K562 (cell line): Measurements from ENCODE around the gene DCAF6. TPM values are rescaled to one million over a fixed set of nuclear protein-coding genes. Genes with fewer than 3 reads are reported as not detected.

Experiments used
- ATAC-seq: fragments of 200-7000 bp; cut with Tn5 transposase; 3 replicates; pipeline ENCODE4 v1.9.1; 2020; ENCODE audit warnings: moderate library complexity
- BruUV-seq: library from RNA; stranded (reverse); fragments of 400-500 nt; replicated peaks from 2 replicates; lab custom pipeline; 2021; lab: Mats Ljungman, UMichigan
- CTCF ChIA-PET: fragments of 300-600 bp; formaldehyde crosslinking; extraction: SDS; loops from one replicate; lab custom pipeline; 2021; ENCODE audit warnings: low intra/inter-chr PET ratio; lab: Yijun Ruan, JAX
- POLR2A ChIA-PET: fragments of 300-600, 350-650 bp; sonication (Branson Sonifier 250); formaldehyde crosslinking; extraction: SDS; loops from one replicate; lab custom pipeline; 2021; ENCODE audit warnings: antibody characterized with exemption, inconsistent platforms; lab: Yijun Ruan, JAX
- DNase-seq, 4 experiments: peaks; one replicate each; pipeline versions ENCODE4 v3.0.0 to v3.0.0-alpha.2; 2011 to 2018; ENCODE audit warnings: low spot score in 3 of 4, mixed read lengths in 3 of 4; ENCODE audit errors: extremely low read depth in 1 of 4
- FAIRE-seq: peaks from 2 replicates; lab custom pipeline; 2011; peaks lifted over from hg19 to GRCh38; lab: Jason Lieb, UNC
- H2AFZ ChIP-seq: 2 replicates; pipeline ENCODE4 v1.6.0; 2011; ENCODE audit warnings: low read depth, low read length, control low read depth, inconsistent platforms
- H3K27ac ChIP-seq: fragments of 200-600 bp; 3 replicates; pipeline ENCODE4 v1.8.0; 2011; ENCODE audit warnings: low read depth, mild to moderate bottlenecking, control low read depth, inconsistent platforms, low read length, moderate library complexity, mixed read lengths; ENCODE audit errors: extremely low read depth
- H3K27me3 ChIP-seq, 2 experiments: fragments of 300-600 bp in 1 of 2; 2 replicates in 1 of 2; 3 replicates in 1 of 2; pipeline versions ENCODE4 v1.6.0 to v1.8.0; 2011; ENCODE audit warnings: inconsistent platforms in 2 of 2, low read length in 2 of 2, mild to moderate bottlenecking in 1 of 2, mixed read lengths in 1 of 2, moderate library complexity in 1 of 2; ENCODE audit not compliant: control insufficient read depth in 2 of 2, insufficient read depth in 2 of 2
- H3K36me3 ChIP-seq: fragments of 300-600 bp; 3 replicates; pipeline ENCODE4 v1.8.0; 2011; ENCODE audit warnings: mild to moderate bottlenecking, low read length, inconsistent platforms; ENCODE audit not compliant: control insufficient read depth, insufficient read depth
- H3K4me1 ChIP-seq, 2 experiments: fragments of 200-600 bp in 1 of 2; replicated peaks in 1 of 2; 2 replicates in 1 of 2; 3 replicates in 1 of 2; pipeline versions ENCODE4 v1.5.1 to v1.8.0; 2011; ENCODE audit warnings: inconsistent platforms in 2 of 2, low read length in 2 of 2, mild to moderate bottlenecking in 1 of 2, mixed read lengths in 1 of 2, moderate library complexity in 1 of 2; ENCODE audit not compliant: control insufficient read depth in 2 of 2, insufficient read depth in 2 of 2
- H3K4me2 ChIP-seq: 2 replicates; pipeline ENCODE4 v1.6.1; 2011; ENCODE audit warnings: low read length, control low read depth, inconsistent platforms, mixed read lengths; ENCODE audit not compliant: insufficient read depth
- H3K4me3 ChIP-seq: fragments of 200-600 bp; sonication (generic), shearing (Covaris generic); 2 replicates; pipeline ENCODE4 v1.5.1; 2016; ENCODE audit warnings: control low read depth, inconsistent platforms
- H3K79me2 ChIP-seq: fragments of 200-600 bp; 3 replicates; pipeline ENCODE4 v1.8.0; 2011; ENCODE audit warnings: low read length, inconsistent platforms; ENCODE audit not compliant: control insufficient read depth, insufficient read depth
- H3K9ac ChIP-seq, 2 experiments: 2 replicates each; pipeline versions ENCODE4 v1.6.0 to v1.6.1; 2011; ENCODE audit warnings: low read depth in 2 of 2, low read length in 2 of 2, control low read depth in 1 of 2, inconsistent platforms in 1 of 2, mild to moderate bottlenecking in 1 of 2, mixed read lengths in 1 of 2; ENCODE audit not compliant: insufficient read depth in 1 of 2
- H3K9me1 ChIP-seq: one replicate; pipeline ENCODE4 v1.6.0; 2011; ENCODE audit warnings: inconsistent platforms, mild to moderate bottlenecking, low read length, moderate library complexity; ENCODE audit not compliant: control insufficient read depth, insufficient read depth
- H3K9me3 ChIP-seq: replicated peaks from 2 replicates; pipeline ENCODE4 v1.5.1; 2011; ENCODE audit warnings: low read depth, low read length, inconsistent platforms; ENCODE audit not compliant: control insufficient read depth, insufficient read depth
- H4K20me1 ChIP-seq: replicated peaks from 2 replicates; pipeline ENCODE4 v1.6.1; 2011; ENCODE audit warnings: low read length, inconsistent platforms, mixed read lengths; ENCODE audit not compliant: control insufficient read depth, insufficient read depth
- CBX5 ChIP-seq: IDR thresholded peaks from 2 replicates; pipeline ENCODE4 v1.6.1; 2014; ENCODE audit warnings: low read depth, borderline replicate concordance
- EHMT2 ChIP-seq: fragments of 450-650 bp; IDR thresholded peaks from 2 replicates; pipeline ENCODE4 v1.6.1; 2018; ENCODE audit warnings: antibody characterized with exemption
- L3MBTL2 ChIP-seq: fragments of 450-650 bp; IDR thresholded peaks from 2 replicates; pipeline ENCODE4 v1.6.1; 2016; ENCODE audit warnings: mild to moderate bottlenecking, moderate library complexity
- PHF8 ChIP-seq: fragments of 200-600 bp; sonication (generic); IDR thresholded peaks from 2 replicates; pipeline ENCODE4 v1.6.1; 2012; ENCODE audit warnings: mixed run types, mild to moderate bottlenecking, inconsistent platforms, low read length, moderate library complexity, borderline replicate concordance
- PML ChIP-seq: IDR thresholded peaks from 2 replicates; pipeline ENCODE4 v1.6.1; 2012; ENCODE audit warnings: low read length, inconsistent platforms
- REST ChIP-seq, 2 experiments: fragments of 450-650 bp; formaldehyde crosslinking in 1 of 2; IDR thresholded peaks; 2 replicates each; pipeline versions ENCODE4 v1.4.0 to v1.6.1; 2014 to 2020; ENCODE audit warnings: mild to moderate bottlenecking in 2 of 2, borderline replicate concordance in 1 of 2, low read depth in 1 of 2
- SRSF3 ChIP-seq: fragments of 200-400 bp; formaldehyde crosslinking; IDR thresholded peaks from 2 replicates; pipeline ENCODE4 v1.6.1; 2016; ENCODE audit warnings: mild to moderate bottlenecking, low read length, moderate library complexity; ENCODE audit not compliant: insufficient read depth
- STAG1 ChIP-seq: sonication (generic); formaldehyde crosslinking; IDR thresholded peaks from 2 replicates; pipeline ENCODE4 v1.5.0; 2020; ENCODE audit warnings: missing genetic modification reagents, borderline replicate concordance
- TAF7 ChIP-seq: fragments of 450-650 bp; IDR thresholded peaks from 2 replicates; pipeline ENCODE4 v1.6.1; 2016; ENCODE audit warnings: missing genetic modification characterization, missing compliant biosample characterization
- ZBTB33 ChIP-seq: sonication (generic); formaldehyde crosslinking; IDR thresholded peaks from 2 replicates; pipeline ENCODE4 v1.8.1; 2023; ENCODE audit warnings: mild to moderate bottlenecking, missing genetic modification reagents
- ZC3H11A ChIP-seq: IDR thresholded peaks from 2 replicates; pipeline ENCODE4 v1.6.1; 2012; ENCODE audit warnings: low read depth, low read length, improper control_type of control experiment
- ZNF232 ChIP-seq: sonication (generic); formaldehyde crosslinking; IDR thresholded peaks from 2 replicates; pipeline ENCODE4 v1.8.0; 2022; ENCODE audit warnings: mild to moderate bottlenecking, missing genetic modification reagents
- ZNF282 ChIP-seq: sonication (generic); formaldehyde crosslinking; IDR thresholded peaks from 2 replicates; pipeline ENCODE4 v1.8.1; 2023; ENCODE audit warnings: missing genetic modification reagents
- WGBS: fragments of 100-300 bp; shearing (Covaris generic); methylation state at CpG from one replicate; pipeline ENCODE4 v1.1.6; 2016; ENCODE audit warnings: low coverage, mixed read lengths; ENCODE audit not compliant: insufficient coverage; ENCODE audit errors: missing lambda C conversion rate; 5-methylcytosine and 5-hydroxymethylcytosine counted together
- in situ Hi-C: fragments of 300-500 bp; cut with MboI; formaldehyde crosslinking; loops from 4 replicates; pipeline ENCODE4 v1.15.0; 2018; ENCODE audit warnings: inconsistent platforms, mixed read lengths
- intact Hi-C: fragments of 100-400 bp; cut with micrococcal nuclease; formaldehyde crosslinking; loops from 2 replicates; pipeline ENCODE4 v1.14.2; 2022
- polyA plus RNA-seq, 8 experiments: library from polyadenylated mRNA; depleted of rRNA in 4 of 8; stranded (reverse) in 5 of 8; unstranded in 3 of 8; fragments of >200 nt; fragmentation: Nextera tagmentation in 2 of 8; fragmentation: Illumina TruSeq in 1 of 8; extraction: Ambion mirVana in 2 of 8; extraction: Trizol in 1 of 8; gene quantifications; 2 replicates each; pipeline versions ENCODE4 v1.2.1 to v1.2.3, GENCODE V29; 2011 to 2014; ENCODE audit warnings: inconsistent platforms in 1 of 8, missing spikeins in 1 of 8
- total RNA-seq, 7 experiments: library from RNA; depleted of rRNA in 6 of 7; stranded (reverse); fragments of >200 nt in 6 of 7; fragmentation: Illumina TruSeq in 2 of 7; extraction: Trizol in 2 of 7; gene quantifications; 2 replicates each; pipeline versions ENCODE4 v1.2.1 to v1.2.3, GENCODE V29; 2011 to 2021; ENCODE audit warnings: low replicate concordance in 1 of 7

DCAF6 gene
- total and polyA plus RNA-seq, 9 of the 15 experiments (the other 6 are each of a cell fraction or from before 2014, with no cell fraction given), result 19.1 to 102 (median 46.3) TPM

DNA sequence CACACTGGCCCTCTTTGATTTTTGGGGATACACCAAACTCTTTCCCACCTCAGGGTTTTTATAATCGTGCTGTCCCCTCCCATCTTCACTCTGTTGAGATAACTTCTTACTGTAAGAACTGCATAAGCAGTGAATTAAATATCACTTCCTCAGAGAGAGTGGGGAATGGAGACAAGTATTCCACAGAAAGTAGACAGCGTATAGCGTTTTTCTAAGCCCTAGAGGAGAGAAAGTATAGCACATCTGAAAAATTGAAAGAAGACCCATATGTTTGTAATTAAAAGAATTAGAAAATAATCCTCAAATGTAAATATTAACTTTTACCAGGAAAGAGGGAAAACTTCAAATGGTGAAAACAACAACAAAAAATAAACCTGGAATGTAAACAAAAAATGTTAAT lies 132.9 kb downstream of the DCAF6 start:
- ATAC-seq, result no peak
- Histone ChIP-seq H3K9me1 (no peaks in the 10 kb centered on the region), H2AFZ (no peak overlapping the region), H3K9me3 (no peaks in the 10 kb centered on the region), H3K27me3 (no peaks in the 10 kb centered on the region), H3K36me3 (peaks cover 90% of the 10 kb centered on the region), H3K4me3 (no peak overlapping the region), H3K9ac (no peak overlapping the region), H4K20me1 (no peaks in the 10 kb centered on the region), H3K4me1 (no peaks in the 10 kb centered on the region), H3K79me2 (no peaks in the 10 kb centered on the region), H3K4me2 (no peak overlapping the region), H3K27ac (no peak overlapping the region)
- WGBS, result 91% methylated on average over 3 of the region's 3 CpGs
- DNase-seq, result no peak
- intact Hi-C loops (no loop called here), in situ Hi-C loops (no loop called here)
- BruUV-seq, result no TSS peak
- no peak for FAIRE-seq
- ChIA-PET CTCF (no interaction called here), POLR2A (interaction anchor here (1.4 to 1.5 kb wide), 2 partner anchors 8 to 13 kb away, joined by 5 to 7 read pairs; no protein-coding TSS in a partner anchor)
- no peak for TF ChIP-seq PML
- no peak for TF ChIP-seq L3MBTL2
- TF ChIP-seq ZC3H11A, result no peak
- no peak for TF ChIP-seq ZBTB33
- no peak for TF ChIP-seq TAF7 (tag)
- TF ChIP-seq CBX5, result no peak
- TF ChIP-seq SRSF3, result no peak
- no peak for TF ChIP-seq EHMT2
- TF ChIP-seq PHF8, result no peak
- TF ChIP-seq STAG1 (CRISPR knock-in tag), result no peak
- TF ChIP-seq ZNF282 (CRISPR knock-in tag), result no peak
- no peak for TF ChIP-seq ZNF232 (CRISPR knock-in tag)
- TF ChIP-seq REST (IDR thresholded peaks at IDR 0.05; ENCODE audit: borderline replicate concordance), result no peak
- no peak for TF ChIP-seq REST (CRISPR knock-in tag; IDR thresholded peaks at IDR 0.05; ENCODE audit: low read depth)
